ENCODE measurements around the gene IGFN1.

DNA sequence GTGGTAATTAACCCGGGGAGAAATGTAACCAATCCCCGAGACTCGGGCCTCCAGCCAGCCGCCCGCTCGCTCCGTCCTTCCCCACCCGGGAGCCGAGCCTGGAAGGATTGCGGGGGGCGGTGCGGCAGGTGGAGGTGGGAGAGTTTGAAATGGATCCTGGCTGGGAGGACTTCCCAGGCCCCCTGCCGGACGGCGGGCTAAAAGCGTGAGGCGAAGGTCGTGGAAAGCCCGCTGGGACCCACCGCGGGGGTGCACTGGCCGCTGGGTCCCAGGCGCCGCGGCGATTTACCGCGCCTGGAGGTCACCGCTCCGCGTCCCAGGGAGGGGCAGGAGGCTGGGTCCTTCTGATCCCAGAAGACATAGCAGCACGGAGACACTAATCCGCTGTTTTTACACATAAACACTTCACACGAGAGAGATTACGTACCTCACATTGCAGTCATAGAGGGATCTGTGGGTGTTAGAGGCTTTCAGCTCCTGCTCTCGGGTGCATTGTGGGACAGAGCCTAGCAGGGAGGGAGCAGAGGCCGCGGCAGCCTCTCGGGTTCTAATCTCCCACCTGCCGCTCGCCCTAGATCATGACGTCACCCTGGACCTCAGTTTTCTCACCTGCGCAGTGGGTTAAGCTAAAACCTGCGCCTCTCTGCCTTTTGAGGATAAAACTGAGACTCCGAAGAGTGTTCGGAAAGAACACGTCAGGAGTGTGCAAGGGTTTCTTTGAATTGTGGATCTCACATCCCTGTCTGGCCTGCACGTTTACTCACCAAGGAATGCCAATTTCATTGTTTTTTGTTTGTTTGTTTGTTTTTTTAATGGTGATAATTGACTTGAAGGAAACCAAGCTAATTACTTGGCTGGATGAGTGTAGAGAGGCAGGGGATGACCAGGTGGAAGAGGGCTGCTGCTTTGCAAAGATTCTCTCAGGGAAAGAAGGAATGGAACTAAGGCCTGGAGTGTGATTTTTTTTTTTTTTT lies 19.3 kb upstream of the IGFN1 start:
- TF ChIP-seq POLR2A (IDR thresholded peaks at IDR 0.05; ENCODE audit: low read length) (no peak), GATA1 (IDR thresholded peaks at IDR 0.05; ENCODE audit: low read depth, low read length) (no peak)

All from erythroblast (primary cell).